HepG2 (cell line): ENCODE data around the gene SYVN1. TPM values are rescaled to one million over a fixed set of nuclear protein-coding genes. Genes with fewer than 3 reads are reported as not detected.
A peak's percentile ranks its signal among the peaks of the same experiment; 100 is the strongest.

ENCODE experiments used
- BHLHE40 ChIP-seq: IDR thresholded peaks from 2 replicates; pipeline ENCODE4 v1.6.1; 2011; ENCODE audit warnings: low read length, improper control_type of control experiment
- CCDC6 ChIP-seq: sonication (generic); formaldehyde crosslinking; IDR thresholded peaks from 2 replicates; pipeline ENCODE4 v1.8.1; 2022; ENCODE audit warnings: mild to moderate bottlenecking, missing genetic modification reagents, moderate library complexity
- JUNB ChIP-seq: sonication (generic); formaldehyde crosslinking; IDR thresholded peaks from 2 replicates; pipeline ENCODE4 v1.8.0; 2022; ENCODE audit warnings: missing genetic modification reagents, mild to moderate bottlenecking, borderline replicate concordance
- PRPF4 ChIP-seq: fragments of 200-400 bp; formaldehyde crosslinking; IDR thresholded peaks from 2 replicates; pipeline ENCODE4 v1.6.1; 2016; ENCODE audit warnings: low read length, low read depth; ENCODE audit not compliant: poor library complexity, severe bottlenecking
- RARG ChIP-seq: sonication (generic); formaldehyde crosslinking; IDR thresholded peaks from 2 replicates; pipeline ENCODE4 v1.4.0; 2020; ENCODE audit warnings: low read depth, mild to moderate bottlenecking, missing genetic modification reagents
- ZNF17 ChIP-seq: sonication (generic); formaldehyde crosslinking; IDR thresholded peaks from 2 replicates; pipeline ENCODE4 v1.5.0; 2020; ENCODE audit warnings: mild to moderate bottlenecking, missing genetic modification reagents
- ZNF260 ChIP-seq: sonication (generic); formaldehyde crosslinking; IDR thresholded peaks from 2 replicates; pipeline ENCODE4 v1.4.0; 2020; ENCODE audit warnings: missing genetic modification reagents, low read depth, mild to moderate bottlenecking, borderline replicate concordance
- ZNF281 ChIP-seq: sonication (generic); formaldehyde crosslinking; IDR thresholded peaks from 2 replicates; pipeline ENCODE4 v1.4.0; 2020; ENCODE audit warnings: missing genetic modification reagents, borderline replicate concordance
- ZNF496 ChIP-seq: sonication (generic); formaldehyde crosslinking; IDR thresholded peaks from 2 replicates; pipeline ENCODE4 v1.8.1; 2023; ENCODE audit warnings: mild to moderate bottlenecking, moderate library complexity, missing genetic modification reagents; ENCODE audit not compliant: insufficient replicate concordance
- ZNF800 ChIP-seq: sonication (generic); formaldehyde crosslinking; IDR thresholded peaks from 2 replicates; pipeline ENCODE4 v1.4.0; 2020; ENCODE audit warnings: missing genetic modification reagents
- ZNF816 ChIP-seq: sonication (generic); formaldehyde crosslinking; IDR thresholded peaks from 2 replicates; pipeline ENCODE4 v1.8.0; 2022; ENCODE audit warnings: missing genetic modification reagents, mild to moderate bottlenecking, borderline replicate concordance
- polyA plus RNA-seq, 8 experiments: library from polyadenylated mRNA; depleted of rRNA in 3 of 8; stranded (reverse) in 7 of 8; unstranded in 1 of 8; fragments of >200 nt; fragmentation: Illumina TruSeq in 4 of 8; extraction: Trizol in 4 of 8; gene quantifications; 2 replicates each; pipeline versions ENCODE4 v1.2.1 to v1.2.3, GENCODE V29; 2011 to 2016; ENCODE audit warnings: low read depth in 4 of 8, missing spikeins in 1 of 8, mixed read lengths in 1 of 8; ENCODE audit not compliant: insufficient read depth in 1 of 8
- total RNA-seq, 5 experiments: library from RNA; depleted of rRNA; stranded (reverse); fragments of >200 nt; fragmentation: Illumina TruSeq; extraction: Trizol; gene quantifications; 2 replicates each; pipeline ENCODE4 v1.2.3, GENCODE V29; 2016; ENCODE audit warnings: low read depth in 1 of 5
- TF ChIP-seq, protein P1 (sequence below): sonication (generic); formaldehyde crosslinking; IDR thresholded peaks from 2 replicates; pipeline ENCODE4 v1.5.0; 2020; ENCODE audit warnings: missing genetic modification reagents
- TF ChIP-seq, protein P2 (sequence below): sonication (generic); formaldehyde crosslinking; IDR thresholded peaks from 2 replicates; pipeline ENCODE4 v1.4.0; 2020; ENCODE audit warnings: missing genetic modification reagents
- TF ChIP-seq, protein P3 (sequence below): sonication (generic); formaldehyde crosslinking; IDR thresholded peaks from 2 replicates; pipeline ENCODE4 v1.9.0; 2021; ENCODE audit warnings: mild to moderate bottlenecking, missing genetic modification reagents

The SYVN1 gene
- total and polyA plus RNA-seq, 2 of the 13 experiments (the other 11 are each of a cell fraction or from before 2014, with no cell fraction given): 10.3 to 22.5 TPM

GRCh38 chr11:65134240-65134951 lies at the start of gene SYVN1 (continued):
- no peak for TF ChIP-seq ZNF260 (CRISPR knock-in tag)
- no peak for TF ChIP-seq ZNF17 (CRISPR knock-in tag)
- TF ChIP-seq, protein P1, sequence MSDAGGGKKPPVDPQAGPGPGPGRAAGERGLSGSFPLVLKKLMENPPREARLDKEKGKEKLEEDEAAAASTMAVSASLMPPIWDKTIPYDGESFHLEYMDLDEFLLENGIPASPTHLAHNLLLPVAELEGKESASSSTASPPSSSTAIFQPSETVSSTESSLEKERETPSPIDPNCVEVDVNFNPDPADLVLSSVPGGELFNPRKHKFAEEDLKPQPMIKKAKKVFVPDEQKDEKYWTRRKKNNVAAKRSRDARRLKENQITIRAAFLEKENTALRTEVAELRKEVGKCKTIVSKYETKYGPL: no peak
- TF ChIP-seq BHLHE40: peak; percentile 90
- TF ChIP-seq ZNF496 (CRISPR knock-in tag): no peak
- peak; percentile 22; the same call in 1 of the 2 replicates for TF ChIP-seq ZNF816 (CRISPR knock-in tag)
- TF ChIP-seq CCDC6 (CRISPR knock-in tag): peak; percentile 66
- TF ChIP-seq PRPF4: no peak
- no peak for TF ChIP-seq JUNB (CRISPR knock-in tag)
- TF ChIP-seq ZNF800 (CRISPR knock-in tag): peak; percentile 47; the same call in 1 of the 2 replicates
- peak; percentile 72; the same call in 1 of the 2 replicates for TF ChIP-seq ZNF281 (CRISPR knock-in tag)
- TF ChIP-seq, protein P2, sequence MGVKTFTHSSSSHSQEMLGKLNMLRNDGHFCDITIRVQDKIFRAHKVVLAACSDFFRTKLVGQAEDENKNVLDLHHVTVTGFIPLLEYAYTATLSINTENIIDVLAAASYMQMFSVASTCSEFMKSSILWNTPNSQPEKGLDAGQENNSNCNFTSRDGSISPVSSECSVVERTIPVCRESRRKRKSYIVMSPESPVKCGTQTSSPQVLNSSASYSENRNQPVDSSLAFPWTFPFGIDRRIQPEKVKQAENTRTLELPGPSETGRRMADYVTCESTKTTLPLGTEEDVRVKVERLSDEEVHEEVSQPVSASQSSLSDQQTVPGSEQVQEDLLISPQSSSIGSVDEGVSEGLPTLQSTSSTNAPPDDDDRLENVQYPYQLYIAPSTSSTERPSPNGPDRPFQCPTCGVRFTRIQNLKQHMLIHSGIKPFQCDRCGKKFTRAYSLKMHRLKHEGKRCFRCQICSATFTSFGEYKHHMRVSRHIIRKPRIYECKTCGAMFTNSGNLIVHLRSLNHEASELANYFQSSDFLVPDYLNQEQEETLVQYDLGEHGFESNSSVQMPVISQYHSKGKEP: 0 out of 2 replicates have a peak, but pooled peaks have one; percentile 71
- TF ChIP-seq, protein P3, sequence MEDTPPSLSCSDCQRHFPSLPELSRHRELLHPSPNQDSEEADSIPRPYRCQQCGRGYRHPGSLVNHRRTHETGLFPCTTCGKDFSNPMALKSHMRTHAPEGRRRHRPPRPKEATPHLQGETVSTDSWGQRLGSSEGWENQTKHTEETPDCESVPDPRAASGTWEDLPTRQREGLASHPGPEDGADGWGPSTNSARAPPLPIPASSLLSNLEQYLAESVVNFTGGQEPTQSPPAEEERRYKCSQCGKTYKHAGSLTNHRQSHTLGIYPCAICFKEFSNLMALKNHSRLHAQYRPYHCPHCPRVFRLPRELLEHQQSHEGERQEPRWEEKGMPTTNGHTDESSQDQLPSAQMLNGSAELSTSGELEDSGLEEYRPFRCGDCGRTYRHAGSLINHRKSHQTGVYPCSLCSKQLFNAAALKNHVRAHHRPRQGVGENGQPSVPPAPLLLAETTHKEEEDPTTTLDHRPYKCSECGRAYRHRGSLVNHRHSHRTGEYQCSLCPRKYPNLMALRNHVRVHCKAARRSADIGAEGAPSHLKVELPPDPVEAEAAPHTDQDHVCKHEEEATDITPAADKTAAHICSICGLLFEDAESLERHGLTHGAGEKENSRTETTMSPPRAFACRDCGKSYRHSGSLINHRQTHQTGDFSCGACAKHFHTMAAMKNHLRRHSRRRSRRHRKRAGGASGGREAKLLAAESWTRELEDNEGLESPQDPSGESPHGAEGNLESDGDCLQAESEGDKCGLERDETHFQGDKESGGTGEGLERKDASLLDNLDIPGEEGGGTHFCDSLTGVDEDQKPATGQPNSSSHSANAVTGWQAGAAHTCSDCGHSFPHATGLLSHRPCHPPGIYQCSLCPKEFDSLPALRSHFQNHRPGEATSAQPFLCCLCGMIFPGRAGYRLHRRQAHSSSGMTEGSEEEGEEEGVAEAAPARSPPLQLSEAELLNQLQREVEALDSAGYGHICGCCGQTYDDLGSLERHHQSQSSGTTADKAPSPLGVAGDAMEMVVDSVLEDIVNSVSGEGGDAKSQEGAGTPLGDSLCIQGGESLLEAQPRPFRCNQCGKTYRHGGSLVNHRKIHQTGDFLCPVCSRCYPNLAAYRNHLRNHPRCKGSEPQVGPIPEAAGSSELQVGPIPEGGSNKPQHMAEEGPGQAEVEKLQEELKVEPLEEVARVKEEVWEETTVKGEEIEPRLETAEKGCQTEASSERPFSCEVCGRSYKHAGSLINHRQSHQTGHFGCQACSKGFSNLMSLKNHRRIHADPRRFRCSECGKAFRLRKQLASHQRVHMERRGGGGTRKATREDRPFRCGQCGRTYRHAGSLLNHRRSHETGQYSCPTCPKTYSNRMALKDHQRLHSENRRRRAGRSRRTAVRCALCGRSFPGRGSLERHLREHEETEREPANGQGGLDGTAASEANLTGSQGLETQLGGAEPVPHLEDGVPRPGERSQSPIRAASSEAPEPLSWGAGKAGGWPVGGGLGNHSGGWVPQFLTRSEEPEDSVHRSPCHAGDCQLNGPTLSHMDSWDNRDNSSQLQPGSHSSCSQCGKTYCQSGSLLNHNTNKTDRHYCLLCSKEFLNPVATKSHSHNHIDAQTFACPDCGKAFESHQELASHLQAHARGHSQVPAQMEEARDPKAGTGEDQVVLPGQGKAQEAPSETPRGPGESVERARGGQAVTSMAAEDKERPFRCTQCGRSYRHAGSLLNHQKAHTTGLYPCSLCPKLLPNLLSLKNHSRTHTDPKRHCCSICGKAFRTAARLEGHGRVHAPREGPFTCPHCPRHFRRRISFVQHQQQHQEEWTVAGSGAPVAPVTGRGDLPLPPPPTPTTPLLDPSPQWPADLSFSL (CRISPR knock-in tag): no peak
- no peak; the same call in 1 of the 2 replicates for TF ChIP-seq RARG (CRISPR knock-in tag)
